HFFc6 (cell line): Measurements from ENCODE around the gene POU6F2. TPM values are rescaled to one million over a fixed set of nuclear protein-coding genes. Genes with fewer than 3 reads are reported as not detected.

Experiments used
- DNase-seq: peaks from one replicate; pipeline ENCODE4 v3.0.0-alpha.2; 2018
- H3K27ac Mint-ChIP-seq: 2 replicates; pipeline ENCODE4 v1.8.0; 2020; ENCODE audit warnings: mild to moderate bottlenecking, mixed read lengths
- H3K27me3 Mint-ChIP-seq: 2 replicates; pipeline ENCODE4 v1.8.0; 2021; ENCODE audit warnings: mild to moderate bottlenecking, moderate library complexity, mixed read lengths; ENCODE audit not compliant: insufficient read depth
- H3K36me3 Mint-ChIP-seq: 2 replicates; pipeline ENCODE4 v1.8.0; 2021; ENCODE audit warnings: low read depth, mixed read lengths
- H3K4me1 Mint-ChIP-seq: 2 replicates; pipeline ENCODE4 v1.8.0; 2020; ENCODE audit warnings: low read depth, mixed read lengths
- H3K4me3 Mint-ChIP-seq: 2 replicates; pipeline ENCODE4 v1.8.0; 2020; ENCODE audit warnings: mild to moderate bottlenecking, moderate library complexity, mixed read lengths
- H3K9me3 Mint-ChIP-seq: 2 replicates; pipeline ENCODE4 v1.8.0; 2020; ENCODE audit warnings: mild to moderate bottlenecking, mixed read lengths
- total RNA-seq, 6 experiments: library from RNA; stranded (reverse); fragmentation: NEBNext Ultra II Directional; extraction: Animal tissue kit (Norgen Biotek cat#: 25700); gene quantifications; 2 replicates in 1 of 6; 3 replicates in 5 of 6; pipeline ENCODE4 v1.2.3, GENCODE V29; 2021
- TF ChIP-seq, protein P1 (sequence below): fragments of 200-600 bp; sonication (generic); IDR thresholded peaks from 2 replicates; pipeline ENCODE4 v1.5.0; 2021; ENCODE audit warnings: antibody characterized with exemption, mild to moderate bottlenecking

The POU6F2 gene
- total RNA-seq, 6 experiments from 2014 or later, result not detected

DNA sequence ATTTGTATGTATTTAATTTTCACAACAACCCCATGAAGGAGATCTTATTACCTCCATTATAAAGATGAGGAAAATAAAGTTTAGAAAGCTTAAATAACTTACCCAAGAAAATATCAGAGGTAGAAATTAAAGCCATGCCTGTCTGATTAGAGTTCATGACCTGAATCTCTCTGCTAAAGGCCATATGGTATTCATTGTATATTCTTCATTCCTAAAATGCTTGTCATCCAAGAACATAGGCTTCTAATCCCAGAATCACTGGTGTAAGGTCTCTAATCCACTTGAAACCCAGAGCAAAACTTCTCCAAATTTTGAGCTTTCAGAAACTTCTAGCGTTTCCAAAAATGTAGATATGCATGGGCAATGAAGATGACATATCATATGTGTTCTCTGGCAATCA is 516.2 kb downstream of the POU6F2 start:
- H3K27me3 Mint-ChIP-seq, result peaks cover 21% of the 10 kb centered on the region

DNA sequence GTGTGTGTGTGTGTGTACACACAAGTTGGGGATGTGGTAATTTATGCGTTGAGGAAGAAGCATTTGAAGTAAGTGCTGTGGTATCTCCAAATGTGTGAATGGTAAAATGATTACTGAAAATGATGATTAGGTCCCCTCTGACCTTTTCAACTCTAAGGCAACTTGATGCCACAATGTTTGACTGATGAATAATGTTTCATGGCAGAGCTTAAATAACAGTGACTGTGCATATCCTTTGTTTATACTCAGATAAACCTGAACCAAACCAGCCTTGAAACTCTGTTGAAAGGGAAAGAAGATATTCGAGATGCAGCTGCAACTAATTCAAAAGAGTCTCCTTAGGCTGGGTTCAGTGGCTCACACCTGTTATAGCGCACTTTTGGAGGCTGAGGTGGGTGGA is 523.6 kb downstream of the POU6F2 start:
- Mint-ChIP-seq H3K4me3 (no peak overlapping the region), H3K27me3 (peaks cover 27% of the 10 kb centered on the region), H3K36me3 (no peaks in the 10 kb centered on the region), H3K27ac (no peak overlapping the region), H3K9me3 (no peaks in the 10 kb centered on the region), H3K4me1 (peaks cover 8% of the 10 kb centered on the region)
- DNase-seq, result no peak
- TF ChIP-seq, protein P1, sequence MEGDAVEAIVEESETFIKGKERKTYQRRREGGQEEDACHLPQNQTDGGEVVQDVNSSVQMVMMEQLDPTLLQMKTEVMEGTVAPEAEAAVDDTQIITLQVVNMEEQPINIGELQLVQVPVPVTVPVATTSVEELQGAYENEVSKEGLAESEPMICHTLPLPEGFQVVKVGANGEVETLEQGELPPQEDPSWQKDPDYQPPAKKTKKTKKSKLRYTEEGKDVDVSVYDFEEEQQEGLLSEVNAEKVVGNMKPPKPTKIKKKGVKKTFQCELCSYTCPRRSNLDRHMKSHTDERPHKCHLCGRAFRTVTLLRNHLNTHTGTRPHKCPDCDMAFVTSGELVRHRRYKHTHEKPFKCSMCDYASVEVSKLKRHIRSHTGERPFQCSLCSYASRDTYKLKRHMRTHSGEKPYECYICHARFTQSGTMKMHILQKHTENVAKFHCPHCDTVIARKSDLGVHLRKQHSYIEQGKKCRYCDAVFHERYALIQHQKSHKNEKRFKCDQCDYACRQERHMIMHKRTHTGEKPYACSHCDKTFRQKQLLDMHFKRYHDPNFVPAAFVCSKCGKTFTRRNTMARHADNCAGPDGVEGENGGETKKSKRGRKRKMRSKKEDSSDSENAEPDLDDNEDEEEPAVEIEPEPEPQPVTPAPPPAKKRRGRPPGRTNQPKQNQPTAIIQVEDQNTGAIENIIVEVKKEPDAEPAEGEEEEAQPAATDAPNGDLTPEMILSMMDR, result no peak

More for the DNA sequence above, 516.2 kb downstream of the POU6F2 start:
- Mint-ChIP-seq H3K4me1 (peaks cover 9% of the 10 kb centered on the region), H3K27ac (no peak overlapping the region), H3K9me3 (no peaks in the 10 kb centered on the region), H3K36me3 (no peaks in the 10 kb centered on the region), H3K4me3 (no peak overlapping the region)
- DNase-seq, result no peak
- TF ChIP-seq, protein P1, result no peak

DNA sequence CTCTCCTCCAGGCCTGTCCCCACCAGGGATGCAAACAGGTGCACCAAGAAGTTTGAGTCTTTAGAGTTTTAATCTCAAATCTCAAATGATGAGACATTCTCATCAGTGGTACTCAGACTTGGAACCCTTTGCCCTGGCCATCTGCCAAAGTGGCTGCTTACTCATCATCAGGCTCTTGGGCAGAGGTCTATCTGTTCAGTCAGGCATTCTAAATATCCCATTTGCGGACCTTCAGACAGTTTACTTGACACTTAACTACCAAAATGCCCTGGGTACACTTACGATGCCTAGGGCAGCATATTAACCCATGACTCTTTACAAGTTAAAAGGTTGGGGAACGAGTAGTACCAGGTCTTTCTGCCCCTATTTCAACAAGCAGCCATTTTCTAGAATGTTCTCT is 527.3 kb downstream of the POU6F2 start:
- H3K4me1 Mint-ChIP-seq, result peaks cover 8% of the 10 kb centered on the region
- H3K27me3 Mint-ChIP-seq, result peaks cover 19% of the 10 kb centered on the region
- H3K27ac Mint-ChIP-seq, result no peak overlapping the region
- peak; percentile 57 for DNase-seq
- no peak overlapping the region for H3K4me3 Mint-ChIP-seq
- H3K36me3 Mint-ChIP-seq, result no peaks in the 10 kb centered on the region
- no peaks in the 10 kb centered on the region for H3K9me3 Mint-ChIP-seq
- TF ChIP-seq, protein P1, result no peak

DNA sequence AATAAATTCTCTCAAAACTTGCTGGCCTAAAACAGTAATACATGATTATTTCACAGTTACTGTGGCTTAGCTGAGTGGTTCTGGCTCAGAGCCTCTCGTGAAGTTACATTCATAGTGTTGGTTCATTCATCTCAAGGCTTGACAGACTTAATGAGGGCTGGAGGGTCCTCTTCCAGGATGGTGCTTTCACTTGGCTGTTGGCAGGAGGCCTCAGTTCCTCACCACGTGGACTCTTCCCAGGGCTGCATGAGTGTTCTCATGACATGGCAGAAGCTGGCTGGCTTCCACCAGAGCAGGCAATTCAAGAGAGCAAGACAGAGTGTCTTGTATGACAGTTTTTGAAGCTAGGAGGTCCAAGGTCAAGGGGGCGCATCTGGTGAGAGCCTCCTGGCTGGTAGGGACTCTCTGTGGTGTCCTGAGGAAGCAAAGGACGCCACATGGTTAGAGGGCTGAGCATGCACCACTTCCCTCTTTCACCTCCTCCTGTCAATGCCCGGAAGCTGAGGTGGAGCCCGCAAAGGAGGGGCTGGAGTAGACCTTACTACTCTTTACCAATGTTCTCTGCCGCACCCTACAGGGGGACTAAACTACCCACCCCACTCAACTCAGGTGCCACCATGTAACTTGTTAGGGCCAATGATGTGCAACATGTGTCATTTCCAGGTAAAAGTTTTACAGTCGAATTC is 530.3 kb downstream of the POU6F2 start:
- peak; percentile 13 for DNase-seq
- Mint-ChIP-seq H3K4me1 (peaks cover 23% of the 10 kb centered on the region), H3K9me3 (no peaks in the 10 kb centered on the region)

DNA sequence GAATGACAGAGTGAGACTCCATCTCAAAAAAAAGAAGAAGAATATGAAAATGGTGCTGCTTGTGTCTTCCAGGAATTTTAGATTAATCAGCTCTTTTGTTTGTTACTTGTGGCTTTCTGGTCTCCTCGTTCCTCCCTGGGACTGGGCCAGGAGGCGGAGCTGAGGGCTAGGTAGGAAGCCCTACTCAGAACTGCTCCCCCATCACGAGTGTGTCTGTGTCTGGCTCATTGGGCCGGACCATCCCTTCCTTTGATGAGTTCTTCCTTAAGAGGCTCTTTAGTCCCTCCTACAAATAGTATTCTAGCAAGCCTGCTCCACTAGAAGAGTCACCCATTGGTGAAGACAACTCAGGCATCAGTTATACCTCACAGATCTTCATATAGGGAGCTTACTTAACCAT is 531.7 kb downstream of the POU6F2 start:
- no peak for DNase-seq
- TF ChIP-seq, protein P1, result no peak
- H3K27ac Mint-ChIP-seq, result no peak overlapping the region
- H3K4me3 Mint-ChIP-seq, result no peak overlapping the region
- no peaks in the 10 kb centered on the region for H3K36me3 Mint-ChIP-seq
- peaks cover 23% of the 10 kb centered on the region for H3K4me1 Mint-ChIP-seq
- peaks cover 16% of the 10 kb centered on the region for H3K27me3 Mint-ChIP-seq
- no peaks in the 10 kb centered on the region for H3K9me3 Mint-ChIP-seq

More for the DNA sequence above, 530.3 kb downstream of the POU6F2 start:
- TF ChIP-seq, protein P1, result no peak
- no peaks in the 10 kb centered on the region for H3K36me3 Mint-ChIP-seq
- H3K27ac Mint-ChIP-seq, result no peak overlapping the region
- H3K27me3 Mint-ChIP-seq, result peaks cover 17% of the 10 kb centered on the region
- H3K4me3 Mint-ChIP-seq, result no peak overlapping the region
